ENCODE measurements around the gene PAPOLG.

Gene PAPOLG

DNA sequence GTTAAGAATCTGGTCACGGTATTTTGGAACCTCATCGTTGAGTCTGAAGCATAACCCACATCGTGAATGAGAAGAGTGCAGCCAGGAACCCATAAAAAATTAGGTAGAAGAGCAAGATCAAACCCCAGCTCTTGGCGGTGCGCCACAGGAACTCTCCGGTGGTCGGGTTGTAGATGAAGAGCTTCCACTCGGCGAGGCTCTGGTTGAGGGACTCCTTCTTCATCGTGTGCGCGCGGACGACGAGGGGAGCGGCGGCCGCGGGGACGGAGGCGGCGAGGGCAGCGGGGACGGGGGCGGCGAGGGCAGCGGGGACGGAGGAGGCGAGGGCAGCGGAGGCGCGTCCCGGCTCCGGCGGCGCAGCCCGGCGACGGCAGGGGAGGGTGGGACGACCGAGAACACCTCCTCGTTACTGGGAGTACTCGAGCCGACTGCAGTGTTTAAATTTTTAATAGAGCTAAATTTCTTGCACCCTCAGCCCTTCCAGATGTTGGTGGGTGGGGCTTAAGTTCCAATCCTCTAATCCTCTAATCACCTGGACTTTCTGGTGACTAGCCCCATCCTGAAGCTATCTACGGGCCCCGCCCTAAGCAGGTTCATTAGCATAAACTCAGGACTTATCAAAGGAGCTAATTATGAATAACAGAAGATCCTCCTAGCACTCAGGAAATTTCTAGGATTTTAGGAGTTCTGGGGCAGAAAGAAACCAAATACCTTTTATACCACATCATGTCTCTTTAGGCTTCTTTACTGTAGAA is 20.4 kb upstream of the PAPOLG start:
- TF ChIP-seq POLR2AphosphoS5 (IDR thresholded peaks at IDR 0.05; ENCODE audit: low read depth, low read length) (no peak), FOXP2 (optimal IDR thresholded peaks at IDR 0.05; ENCODE audit: borderline replicate concordance, extremely low read depth, extremely low read length, insufficient read depth) (no peak), SIN3A (IDR thresholded peaks at IDR 0.05; ENCODE audit: borderline replicate concordance, insufficient read depth, low read length) (no peak), TAF1 (IDR thresholded peaks at IDR 0.05; ENCODE audit: borderline replicate concordance, insufficient read depth, low read length) (no peak)
- TF ChIP-seq, protein P1, sequence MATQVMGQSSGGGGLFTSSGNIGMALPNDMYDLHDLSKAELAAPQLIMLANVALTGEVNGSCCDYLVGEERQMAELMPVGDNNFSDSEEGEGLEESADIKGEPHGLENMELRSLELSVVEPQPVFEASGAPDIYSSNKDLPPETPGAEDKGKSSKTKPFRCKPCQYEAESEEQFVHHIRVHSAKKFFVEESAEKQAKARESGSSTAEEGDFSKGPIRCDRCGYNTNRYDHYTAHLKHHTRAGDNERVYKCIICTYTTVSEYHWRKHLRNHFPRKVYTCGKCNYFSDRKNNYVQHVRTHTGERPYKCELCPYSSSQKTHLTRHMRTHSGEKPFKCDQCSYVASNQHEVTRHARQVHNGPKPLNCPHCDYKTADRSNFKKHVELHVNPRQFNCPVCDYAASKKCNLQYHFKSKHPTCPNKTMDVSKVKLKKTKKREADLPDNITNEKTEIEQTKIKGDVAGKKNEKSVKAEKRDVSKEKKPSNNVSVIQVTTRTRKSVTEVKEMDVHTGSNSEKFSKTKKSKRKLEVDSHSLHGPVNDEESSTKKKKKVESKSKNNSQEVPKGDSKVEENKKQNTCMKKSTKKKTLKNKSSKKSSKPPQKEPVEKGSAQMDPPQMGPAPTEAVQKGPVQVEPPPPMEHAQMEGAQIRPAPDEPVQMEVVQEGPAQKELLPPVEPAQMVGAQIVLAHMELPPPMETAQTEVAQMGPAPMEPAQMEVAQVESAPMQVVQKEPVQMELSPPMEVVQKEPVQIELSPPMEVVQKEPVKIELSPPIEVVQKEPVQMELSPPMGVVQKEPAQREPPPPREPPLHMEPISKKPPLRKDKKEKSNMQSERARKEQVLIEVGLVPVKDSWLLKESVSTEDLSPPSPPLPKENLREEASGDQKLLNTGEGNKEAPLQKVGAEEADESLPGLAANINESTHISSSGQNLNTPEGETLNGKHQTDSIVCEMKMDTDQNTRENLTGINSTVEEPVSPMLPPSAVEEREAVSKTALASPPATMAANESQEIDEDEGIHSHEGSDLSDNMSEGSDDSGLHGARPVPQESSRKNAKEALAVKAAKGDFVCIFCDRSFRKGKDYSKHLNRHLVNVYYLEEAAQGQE (IDR thresholded peaks at IDR 0.05; ENCODE audit: insufficient read depth in 1 of 2, low read depth in 2 of 2, low read length in 2 of 2), result no peak

DNA sequence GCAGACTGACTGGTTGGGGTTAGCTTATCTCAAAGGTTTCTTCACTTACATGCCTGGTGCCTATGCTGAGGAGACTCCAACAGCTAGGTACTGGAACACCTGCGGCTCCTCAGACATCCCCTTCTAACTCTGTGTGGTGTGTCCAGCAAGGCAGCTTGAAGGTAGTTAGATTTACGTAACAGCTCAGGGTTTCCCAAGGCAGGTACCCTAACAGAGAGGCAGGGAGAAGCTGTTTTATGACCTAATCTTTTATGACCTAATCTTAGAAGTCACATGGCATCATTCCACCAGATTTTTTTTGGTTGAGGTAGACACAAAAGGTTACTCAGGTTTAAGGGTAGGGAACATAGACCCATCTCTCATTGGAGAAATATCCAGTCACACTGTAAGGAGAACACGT is 17.4 kb upstream of the PAPOLG start:
- TF ChIP-seq POLR2AphosphoS5 (IDR thresholded peaks at IDR 0.05; ENCODE audit: low read depth, low read length) (no peak), SIN3A (IDR thresholded peaks at IDR 0.05; ENCODE audit: borderline replicate concordance, insufficient read depth, low read length) (no peak), FOXP2 (optimal IDR thresholded peaks at IDR 0.05; ENCODE audit: borderline replicate concordance, extremely low read depth, extremely low read length, insufficient read depth) (no peak), TAF1 (IDR thresholded peaks at IDR 0.05; ENCODE audit: borderline replicate concordance, insufficient read depth, low read length) (no peak)
- TF ChIP-seq, protein P1 (IDR thresholded peaks at IDR 0.05; ENCODE audit: insufficient read depth in 1 of 2, low read depth in 2 of 2, low read length in 2 of 2), result no peak

DNA sequence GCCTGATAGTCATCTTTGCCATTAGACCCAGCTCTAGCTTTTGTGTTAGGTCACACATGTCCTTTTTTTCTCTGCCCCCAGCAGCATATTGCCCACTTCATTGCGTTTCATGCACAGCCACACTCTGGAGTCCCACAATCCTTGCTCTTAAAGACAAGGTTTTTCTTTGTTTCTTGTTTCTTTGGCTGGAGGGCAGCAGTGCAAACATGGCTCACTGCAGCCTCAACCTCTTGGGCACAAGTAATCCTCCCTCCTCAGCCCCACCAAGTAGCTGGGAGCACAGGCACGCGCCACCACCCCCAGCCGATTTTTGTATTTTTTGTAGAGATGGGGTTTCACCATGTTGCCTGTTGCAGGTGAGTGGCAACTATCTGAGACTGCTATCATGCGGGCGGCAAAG is 16.9 kb upstream of the PAPOLG start:
- no peak for TF ChIP-seq SIN3A (IDR thresholded peaks at IDR 0.05; ENCODE audit: borderline replicate concordance, insufficient read depth, low read length)
- TF ChIP-seq, protein P1 (IDR thresholded peaks at IDR 0.05; ENCODE audit: insufficient read depth in 1 of 2, low read depth in 2 of 2, low read length in 2 of 2), result no peak
- no peak for TF ChIP-seq POLR2AphosphoS5 (IDR thresholded peaks at IDR 0.05; ENCODE audit: low read depth, low read length)
- TF ChIP-seq TAF1 (IDR thresholded peaks at IDR 0.05; ENCODE audit: borderline replicate concordance, insufficient read depth, low read length), result no peak
- TF ChIP-seq FOXP2 (optimal IDR thresholded peaks at IDR 0.05; ENCODE audit: borderline replicate concordance, extremely low read depth, extremely low read length, insufficient read depth), result no peak

DNA sequence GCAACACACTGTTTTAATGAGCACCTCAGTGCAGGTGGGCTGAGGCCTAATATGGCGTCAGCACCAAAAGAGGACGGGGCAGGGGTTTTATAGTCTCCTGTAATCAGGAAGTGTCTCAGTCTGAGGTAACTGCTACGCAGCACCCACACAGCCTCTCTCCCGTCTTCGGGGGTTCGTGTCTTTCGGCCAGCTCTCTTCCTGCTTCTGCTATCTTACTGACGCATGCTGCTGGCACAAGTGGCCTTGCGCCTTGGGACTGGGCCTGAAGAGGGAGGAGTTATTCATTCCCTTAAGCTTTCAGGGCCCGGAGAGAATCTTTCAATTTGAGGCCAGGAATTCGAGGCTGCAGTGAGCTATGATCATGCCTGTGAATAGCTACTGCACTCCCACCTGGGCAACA is 14.5 kb upstream of the PAPOLG start:
- no peak for TF ChIP-seq TAF1 (IDR thresholded peaks at IDR 0.05; ENCODE audit: borderline replicate concordance, insufficient read depth, low read length)
- TF ChIP-seq POLR2AphosphoS5 (IDR thresholded peaks at IDR 0.05; ENCODE audit: low read depth, low read length), result no peak
- no peak for TF ChIP-seq SIN3A (IDR thresholded peaks at IDR 0.05; ENCODE audit: borderline replicate concordance, insufficient read depth, low read length)
- no peak for TF ChIP-seq FOXP2 (optimal IDR thresholded peaks at IDR 0.05; ENCODE audit: borderline replicate concordance, extremely low read depth, extremely low read length, insufficient read depth)
- TF ChIP-seq, protein P1 (IDR thresholded peaks at IDR 0.05; ENCODE audit: insufficient read depth in 1 of 2, low read depth in 2 of 2, low read length in 2 of 2), result no peak
